Measurements from ENCODE around the gene RFC2.
"Not testable (repeated sequence)": the region's sequence is repeated elsewhere in the genome, so short reads cannot be mapped to it uniquely, and the experiment has no call there.

The RFC2 gene

DNA sequence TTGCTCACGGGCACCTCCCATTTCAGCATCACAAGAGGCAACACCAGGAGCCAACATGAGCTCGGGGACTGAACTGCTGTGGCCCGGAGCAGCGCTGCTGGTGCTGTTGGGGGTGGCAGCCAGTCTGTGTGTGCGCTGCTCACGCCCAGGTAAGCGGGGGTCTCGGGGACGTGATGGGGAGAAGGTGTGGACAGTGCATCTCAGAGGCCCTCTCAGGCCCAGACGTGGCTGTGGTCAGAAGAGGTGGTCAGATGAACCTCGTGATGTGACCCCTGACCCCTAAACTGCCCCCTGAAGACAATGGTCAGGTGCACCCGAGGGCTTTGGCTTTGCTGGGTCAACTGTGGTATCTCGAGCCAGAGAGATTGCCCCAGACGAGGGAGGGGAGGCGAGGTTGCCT, 38.3 kb downstream of the RFC2 start:
- no peak for DNase-seq

DNA sequence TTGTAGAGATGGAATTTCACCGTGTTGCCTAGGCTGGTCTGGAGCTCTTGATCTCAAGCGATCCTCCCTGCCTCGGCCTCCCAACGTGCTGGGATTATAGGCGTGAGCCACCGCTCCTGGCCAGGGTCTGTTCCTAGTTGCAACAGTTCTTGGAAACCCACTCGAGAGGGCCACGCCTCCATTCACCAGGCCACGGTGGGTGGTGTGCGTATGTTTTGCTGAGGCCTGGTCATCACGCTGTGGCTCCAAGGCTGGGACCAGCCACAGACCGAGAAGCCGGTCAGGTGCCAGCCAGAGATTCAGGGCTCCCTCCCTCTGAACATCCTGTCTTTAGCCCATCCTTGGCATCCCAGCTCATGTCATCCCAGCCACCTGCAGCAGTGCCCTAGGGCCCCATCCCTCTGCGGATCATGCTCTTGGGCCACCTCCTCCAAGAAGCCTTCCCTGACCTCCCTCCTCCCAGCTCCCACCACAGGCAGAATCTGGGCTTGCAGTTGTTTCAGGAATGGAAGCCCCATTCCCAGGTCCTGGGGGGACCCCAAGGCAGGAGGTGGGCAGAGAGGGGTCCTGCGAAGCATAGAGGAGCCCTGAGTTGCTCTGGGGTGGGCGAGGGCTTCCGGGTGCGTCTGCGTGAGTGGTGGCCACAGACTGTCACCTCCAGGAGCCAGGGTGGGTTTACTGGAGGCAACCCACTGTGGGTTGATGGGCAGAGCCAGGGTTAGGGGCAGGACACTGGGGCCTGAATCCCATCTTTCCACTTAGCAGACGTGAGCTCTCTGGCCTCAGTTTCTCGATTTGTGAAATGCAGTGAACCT, 39.2 kb downstream of the RFC2 start:
- no peak for DNase-seq

DNA sequence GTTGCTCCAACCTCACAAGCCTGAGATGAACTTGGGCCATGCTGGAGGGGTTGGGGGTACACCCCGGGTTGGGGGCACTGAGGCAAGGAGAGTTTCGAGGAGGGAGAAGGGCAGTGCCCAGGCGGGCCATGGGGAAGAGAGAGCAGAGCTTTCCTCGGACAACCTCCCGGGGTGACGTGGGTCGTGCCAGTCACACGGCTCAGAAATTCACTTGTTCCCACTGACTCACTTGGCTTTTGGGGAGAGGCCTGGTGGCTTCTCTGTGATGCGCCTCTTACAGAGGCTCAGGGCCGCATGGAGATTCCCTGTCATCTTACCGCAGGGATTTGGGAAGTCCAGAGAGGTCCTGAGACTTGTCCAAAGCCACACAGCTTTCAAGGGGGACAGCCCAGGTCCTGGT, 41.5 kb downstream of the RFC2 start:
- DNase-seq = no peak

DNA sequence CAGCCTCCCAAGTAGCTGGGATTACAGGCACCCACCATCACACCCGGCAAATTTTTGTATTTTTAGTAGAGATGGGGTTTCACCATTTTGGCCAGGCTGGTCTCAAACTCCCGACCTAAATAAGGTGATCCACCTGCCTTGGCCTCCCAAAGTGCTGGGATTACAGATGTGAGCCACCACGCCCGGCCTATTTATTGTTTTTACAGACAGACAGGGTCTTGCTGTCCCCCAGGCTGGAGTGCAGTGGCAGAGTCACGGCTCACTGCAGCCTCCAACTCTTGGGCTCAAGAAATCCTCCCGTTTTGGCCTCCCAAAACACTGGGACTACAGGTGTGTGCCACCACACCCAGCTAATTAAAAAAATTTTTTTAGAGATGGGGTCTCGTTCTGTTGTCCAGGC, 46.0 kb downstream of the RFC2 start:
- not testable (repeated sequence) for DNase-seq

DNA sequence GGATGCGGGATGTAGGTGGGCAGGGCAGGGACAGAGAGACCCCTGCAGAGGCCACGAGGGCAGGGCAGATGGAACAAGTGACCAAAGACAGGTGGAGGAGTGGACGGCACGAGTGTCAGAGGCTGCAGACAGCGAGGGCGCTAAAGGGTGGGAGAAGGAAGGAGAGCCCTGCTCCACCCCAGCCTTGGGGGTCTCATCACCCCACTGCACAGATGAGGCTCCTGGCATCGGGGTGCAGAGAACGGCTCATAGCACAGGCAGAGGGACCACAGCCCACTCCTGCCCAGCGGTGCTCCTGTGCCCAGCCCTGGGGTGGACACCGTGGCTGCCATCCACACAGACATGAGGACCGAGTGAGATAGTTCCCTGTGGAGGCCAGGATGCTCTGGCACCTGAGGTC, 46.6 kb downstream of the RFC2 start:
- no peak for DNase-seq

DNA sequence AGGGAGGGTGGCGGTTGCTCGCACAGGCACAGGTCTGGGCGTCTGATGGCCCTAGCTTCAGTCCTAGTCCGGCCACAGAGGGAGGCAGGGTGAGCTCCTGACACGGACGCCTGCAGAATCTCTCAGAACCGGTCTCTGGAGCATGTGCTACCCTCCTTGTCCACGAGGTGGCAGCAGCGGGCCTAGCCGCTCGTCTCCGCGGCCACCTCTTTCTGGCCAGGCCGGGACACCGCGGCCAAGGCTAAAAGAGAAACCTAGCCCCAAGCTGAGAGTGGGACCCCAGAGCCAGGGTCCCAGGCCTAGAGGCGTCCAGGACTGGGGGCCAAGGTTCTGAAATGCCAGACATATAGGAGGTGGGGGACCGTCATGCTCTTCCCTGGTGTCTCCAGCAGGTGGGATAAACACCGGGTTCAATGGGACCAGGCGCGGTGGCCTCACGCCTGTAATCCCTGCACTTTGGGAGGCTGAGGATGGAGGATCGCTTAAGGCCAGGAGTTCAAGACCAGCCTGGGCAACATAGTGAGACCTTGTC, 47.5 kb downstream of the RFC2 start:
- DNase-seq = peak; percentile 42

DNA sequence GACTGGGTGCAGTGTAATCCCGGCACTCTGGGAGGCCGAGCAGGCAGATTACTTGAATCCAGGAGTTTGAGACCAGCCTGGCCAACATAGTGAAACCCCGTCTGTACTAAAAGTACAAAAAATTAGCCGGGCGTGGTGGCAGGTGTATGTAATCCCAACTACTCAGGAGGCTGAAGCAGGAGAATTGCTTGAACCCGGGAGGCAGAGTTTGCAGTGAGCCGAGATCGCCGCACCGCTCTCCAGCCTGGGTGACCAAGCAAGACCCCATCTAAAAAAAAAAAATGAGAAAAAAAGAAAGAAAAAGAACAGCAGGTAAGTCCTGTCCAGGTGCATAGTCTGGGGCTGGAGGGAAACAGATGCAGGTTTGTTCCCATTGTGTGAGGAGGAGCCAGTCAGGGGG, 48.1 kb downstream of the RFC2 start:
- not testable (repeated sequence) for DNase-seq

DNA sequence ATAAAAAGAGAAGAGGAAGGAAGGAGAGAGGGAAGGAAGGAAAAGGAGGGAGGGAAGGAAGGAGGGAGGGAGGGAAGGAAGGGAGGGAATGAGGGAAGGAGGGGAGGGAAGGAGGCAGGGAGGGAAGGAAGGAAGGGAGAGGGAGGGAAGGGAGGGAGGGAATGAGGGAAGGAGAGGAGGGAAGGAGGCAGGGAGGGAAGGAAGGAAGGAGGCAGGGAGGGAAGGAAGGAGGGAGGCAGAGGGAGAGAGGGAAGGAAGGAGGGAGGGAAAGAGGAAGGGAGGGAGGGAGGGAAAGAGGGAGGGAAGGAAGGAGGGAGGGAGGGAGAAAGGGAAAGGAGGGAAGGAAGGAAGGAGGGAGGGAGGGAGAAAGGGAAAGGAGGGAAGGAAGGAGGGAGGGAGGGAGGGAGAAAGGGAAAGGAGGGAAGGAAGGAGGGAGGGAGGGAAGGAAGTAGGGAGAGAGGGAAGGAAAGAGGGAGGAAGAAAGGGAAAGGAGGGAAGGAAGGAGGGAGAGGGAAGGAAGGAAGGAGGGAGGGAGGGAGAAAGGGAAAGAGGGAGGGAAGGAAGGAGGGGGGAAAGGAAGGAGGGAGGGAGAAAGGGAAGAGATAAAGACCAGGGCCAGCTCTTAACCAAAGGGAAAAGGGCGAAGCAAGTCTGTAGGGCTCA, 50.1 kb downstream of the RFC2 start:
- DNase-seq = no peak

DNA sequence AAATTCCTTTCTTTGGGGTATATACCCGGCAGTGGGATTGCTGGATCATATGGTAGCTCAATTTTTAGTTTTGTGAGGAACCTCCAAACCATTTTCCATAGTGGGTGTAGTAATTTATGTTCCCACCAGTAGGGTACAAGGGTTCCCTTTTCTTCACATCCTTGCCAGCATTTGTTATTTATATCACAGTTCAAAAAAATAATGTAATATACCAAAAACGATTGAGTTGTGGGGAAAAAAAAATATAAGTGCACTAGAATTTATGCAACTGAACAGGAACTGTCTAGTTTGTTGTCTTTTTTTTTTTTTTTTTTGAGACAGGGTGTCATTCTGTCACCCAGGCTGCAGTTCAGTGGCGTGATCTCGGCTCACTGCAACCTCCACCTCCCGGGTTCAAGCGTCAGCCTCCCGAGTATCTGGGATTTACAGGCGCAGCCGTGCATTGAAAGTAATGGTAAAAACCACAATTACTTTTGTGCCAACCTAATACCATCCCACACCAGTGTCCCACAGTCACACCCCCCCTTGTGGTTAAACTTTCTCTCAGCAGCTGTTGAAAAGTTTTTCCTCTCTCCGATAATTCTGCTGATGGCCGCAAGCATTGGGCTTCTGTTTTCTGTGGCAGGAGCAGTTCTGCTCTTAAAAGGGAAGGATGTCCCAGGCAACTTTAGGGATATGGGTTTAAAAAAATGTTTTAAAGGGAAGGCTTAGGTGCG, 51.2 kb downstream of the RFC2 start:
- no peak for DNase-seq

DNA sequence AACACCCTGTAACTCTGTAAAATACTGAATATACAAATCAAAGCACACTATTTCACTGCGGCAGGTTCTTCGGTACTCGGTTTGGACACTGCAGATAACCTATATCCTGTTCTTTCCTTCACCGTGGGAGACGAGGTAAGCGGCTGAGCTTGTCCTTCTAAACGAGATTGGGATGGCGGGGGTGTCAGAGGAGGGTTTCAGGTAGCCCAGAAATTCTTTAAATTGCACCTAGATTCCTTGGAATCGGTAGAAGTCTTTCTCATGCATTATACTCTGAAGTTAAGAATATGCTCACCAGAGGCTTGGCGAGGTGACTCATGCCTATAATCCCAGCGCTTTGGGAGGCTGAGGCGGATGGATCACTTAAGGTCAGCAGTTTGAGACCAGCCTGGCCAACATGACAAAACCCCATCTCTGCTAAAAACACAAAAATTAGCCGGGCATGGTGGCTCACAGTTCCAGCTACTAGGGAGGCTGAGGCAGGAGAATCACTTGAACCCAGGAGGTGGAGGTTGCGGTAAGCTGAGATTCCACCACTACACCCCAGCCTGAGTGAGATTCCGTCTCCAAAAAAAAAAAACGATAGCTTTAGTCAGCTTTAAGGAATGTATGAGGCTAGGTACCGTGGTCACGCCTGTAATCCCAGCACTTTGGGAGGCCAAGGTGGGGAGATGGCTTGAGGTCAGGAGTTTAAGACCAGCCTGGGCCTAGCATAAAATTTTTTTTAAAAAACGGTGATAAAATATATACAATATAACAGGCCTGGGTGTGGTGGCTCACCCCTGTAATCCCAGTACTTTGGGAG, 54.4 kb downstream of the RFC2 start:
- DNase-seq = no peak

DNA sequence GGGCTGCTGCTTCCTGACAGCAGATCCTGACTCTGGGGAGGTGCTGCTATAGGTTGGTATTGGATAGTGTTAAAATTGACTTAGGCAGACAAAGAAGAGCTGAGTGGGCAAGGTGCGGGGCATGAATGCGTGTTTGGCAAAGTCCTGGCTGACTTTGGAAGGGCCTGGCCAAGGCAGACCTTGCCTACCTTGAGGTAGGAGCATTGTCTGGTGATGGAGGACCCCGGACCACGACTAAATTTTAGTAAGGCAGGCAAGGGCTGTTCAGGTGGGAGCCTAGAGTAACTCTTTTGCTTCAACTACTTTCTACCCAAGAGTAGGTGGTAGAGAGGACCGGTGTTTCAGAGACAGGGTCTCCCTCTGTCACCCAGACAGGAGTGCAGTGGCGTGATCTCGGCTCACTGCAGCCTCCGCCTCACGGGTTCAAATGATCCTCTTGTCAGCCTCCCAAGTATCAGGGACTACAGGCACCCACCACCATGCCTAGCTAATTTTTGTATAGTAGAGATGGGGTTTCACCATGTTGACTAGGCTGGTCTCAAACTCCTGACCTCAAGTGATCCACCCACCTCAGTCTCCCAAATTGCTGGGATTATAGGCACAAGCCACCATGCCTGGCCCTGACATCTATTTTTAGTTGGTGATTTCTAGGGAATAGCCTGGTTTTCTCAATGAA, 56.6 kb downstream of the RFC2 start:
- DNase-seq = no peak

DNA sequence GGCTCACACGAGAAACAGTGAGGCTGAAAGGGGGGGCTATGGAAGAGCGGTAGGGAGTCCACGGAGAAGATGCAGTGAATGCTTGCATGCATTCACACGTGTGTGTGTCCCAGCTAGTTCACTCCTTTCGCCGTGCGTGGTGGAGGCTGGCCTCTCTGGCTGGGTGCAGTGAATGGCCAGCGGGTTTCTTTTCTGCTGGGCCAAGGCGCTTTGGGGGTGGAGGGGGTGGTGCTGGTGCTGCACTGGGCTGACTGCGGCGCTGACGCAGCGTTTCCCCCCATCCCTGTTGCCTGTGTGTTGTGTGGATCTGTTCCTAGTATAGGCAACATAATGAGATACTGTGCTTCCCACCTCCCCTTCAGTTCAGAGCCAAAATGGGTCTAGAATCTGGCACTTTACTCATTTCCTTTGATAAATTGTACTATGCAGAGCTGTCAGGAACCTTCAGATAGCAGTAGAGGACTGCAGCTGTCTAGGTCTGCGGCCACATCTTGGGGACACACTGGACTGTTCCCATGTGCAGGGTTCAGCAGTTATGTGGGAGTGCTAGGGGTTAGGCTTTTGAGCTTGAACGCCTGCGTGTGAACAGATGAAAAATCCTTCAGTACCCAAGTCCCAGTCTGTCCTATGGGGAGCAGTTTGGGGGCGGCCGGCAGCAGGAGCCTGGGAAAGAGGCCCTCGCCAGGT, 58.1 kb downstream of the RFC2 start:
- not testable (repeated sequence) for DNase-seq

DNA sequence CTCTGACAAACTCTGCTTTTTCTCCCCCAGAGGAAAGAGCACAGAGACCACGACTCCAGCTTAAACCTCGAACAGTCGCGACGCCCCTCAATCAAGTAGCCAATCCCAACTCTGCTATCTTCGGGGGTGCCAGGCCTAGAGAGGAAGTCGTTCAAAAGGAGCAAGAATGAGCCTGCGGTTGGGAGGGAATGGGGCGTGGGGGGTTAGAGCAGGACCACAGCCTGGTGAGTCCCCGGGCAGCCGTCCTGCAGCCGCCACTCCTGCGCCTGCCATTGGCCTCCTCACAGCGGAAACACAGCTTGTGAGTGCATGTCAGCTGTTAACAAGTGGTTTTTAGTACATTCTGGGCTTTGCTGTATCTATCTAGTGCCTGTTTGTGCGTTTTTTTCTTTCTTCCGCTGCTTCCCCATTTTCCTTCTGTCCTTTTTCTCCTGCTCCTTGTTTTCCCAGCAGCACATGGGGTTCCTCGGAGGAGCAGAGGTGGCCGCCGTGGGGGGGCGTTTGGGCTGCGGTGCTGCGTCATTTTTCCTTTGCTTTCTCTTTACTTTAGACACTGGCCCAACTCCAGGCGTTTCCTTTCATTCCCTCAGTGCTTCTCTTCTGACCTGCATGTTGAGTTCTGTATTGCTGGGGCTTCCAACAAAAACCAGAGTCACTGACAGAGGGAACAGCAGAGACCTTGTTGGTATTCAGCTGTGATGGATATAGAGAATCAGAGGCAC, 58.9 kb downstream of the RFC2 start:
- DNase-seq = not testable (repeated sequence)

DNA sequence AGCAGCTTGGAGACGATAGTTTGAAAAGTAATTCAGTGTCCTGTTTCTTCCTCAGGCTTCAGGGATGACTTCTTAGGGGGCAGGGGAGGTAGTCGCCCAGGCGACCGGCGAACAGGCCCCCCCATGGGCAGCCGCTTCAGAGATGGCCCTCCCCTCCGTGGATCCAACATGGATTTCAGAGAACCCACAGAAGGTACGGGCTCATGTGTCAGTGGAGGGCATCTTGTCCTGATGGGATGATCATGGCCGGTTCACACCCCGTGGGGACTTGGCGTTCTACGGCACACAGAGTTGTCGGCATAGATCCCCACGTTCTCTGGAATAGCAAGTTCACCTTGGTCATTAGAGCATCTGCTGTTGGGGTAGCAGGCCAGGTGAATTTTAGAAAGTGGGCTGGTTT, 59.5 kb downstream of the RFC2 start:
- DNase-seq = no peak

DNA sequence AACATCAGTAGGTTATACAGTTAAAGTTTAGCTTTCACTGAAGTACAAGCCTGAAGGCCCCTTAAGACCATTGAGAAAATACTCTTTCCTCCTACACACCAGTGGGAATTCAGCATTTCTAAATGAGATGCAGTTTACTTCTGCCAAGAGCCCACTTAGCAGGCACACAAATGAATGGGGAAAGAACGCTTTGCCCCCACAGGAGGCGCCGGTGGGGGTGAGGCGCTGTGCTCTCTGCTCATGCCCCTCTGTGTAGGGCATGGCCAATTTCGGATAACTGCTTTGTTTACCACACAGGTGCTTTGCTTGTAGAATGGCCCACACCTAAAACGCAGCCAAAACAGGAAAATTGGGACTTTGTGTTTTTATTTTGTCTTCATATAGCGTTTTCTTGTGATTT, 60.3 kb downstream of the RFC2 start:
- no peak for DNase-seq

DNA sequence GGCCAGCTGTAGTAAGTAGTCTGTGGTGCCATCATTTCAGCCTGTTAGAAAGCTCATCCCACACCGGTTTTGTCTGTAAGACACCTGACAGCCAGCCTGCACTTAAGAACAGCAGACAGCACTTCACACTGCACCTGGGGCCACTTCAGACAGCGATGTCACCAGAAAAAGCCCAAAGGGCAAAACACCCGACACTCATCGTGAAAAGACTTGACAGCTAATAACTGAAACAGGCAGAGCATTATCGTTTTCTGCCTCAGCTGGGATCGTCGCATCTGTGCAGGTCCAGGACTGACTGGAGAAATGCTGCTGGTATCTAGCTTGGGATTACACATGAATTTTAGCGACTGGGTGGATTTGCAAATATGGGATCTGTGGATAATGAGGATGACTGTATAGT, 61.1 kb downstream of the RFC2 start:
- DNase-seq = no peak

DNA sequence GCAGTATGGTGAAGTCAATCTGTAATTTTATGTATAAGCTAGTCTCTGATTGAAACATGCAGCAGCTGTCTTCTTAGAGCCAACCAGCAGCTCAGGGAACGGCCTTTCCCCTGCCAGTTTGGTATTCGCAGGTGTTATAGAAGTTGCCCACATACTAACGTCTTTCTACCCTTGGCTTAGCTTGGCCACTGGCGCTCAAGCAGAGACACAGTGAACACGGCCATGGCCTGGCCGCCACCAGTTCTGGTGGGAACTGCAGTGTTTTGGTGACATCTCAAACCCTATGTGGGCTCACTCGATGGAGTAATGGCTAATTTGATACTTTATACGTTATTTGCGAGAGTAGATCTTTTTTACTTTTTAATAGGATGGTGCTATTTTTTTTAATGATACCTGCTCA, 63.0 kb downstream of the RFC2 start:
- no peak for DNase-seq

DNA sequence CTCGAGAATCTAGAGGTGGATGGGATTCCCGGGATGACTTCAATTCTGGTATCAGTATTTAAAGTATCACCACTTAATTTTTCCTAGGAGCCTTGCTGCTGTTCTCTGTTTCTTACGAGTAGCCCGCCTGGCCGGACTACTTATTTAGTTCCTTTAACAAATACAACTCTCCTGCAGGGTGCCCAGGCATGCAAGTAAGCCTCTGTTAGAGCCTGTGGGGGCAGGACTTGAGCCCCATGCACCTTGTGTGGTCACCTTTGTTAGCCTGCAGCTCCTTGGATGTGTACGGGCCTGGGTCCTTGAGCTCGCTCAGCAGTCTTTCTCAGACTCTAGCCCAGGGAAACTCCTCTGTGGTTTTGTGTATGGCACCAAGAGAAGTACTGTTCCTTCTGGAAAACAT, 63.9 kb downstream of the RFC2 start:
- DNase-seq = no peak

DNA sequence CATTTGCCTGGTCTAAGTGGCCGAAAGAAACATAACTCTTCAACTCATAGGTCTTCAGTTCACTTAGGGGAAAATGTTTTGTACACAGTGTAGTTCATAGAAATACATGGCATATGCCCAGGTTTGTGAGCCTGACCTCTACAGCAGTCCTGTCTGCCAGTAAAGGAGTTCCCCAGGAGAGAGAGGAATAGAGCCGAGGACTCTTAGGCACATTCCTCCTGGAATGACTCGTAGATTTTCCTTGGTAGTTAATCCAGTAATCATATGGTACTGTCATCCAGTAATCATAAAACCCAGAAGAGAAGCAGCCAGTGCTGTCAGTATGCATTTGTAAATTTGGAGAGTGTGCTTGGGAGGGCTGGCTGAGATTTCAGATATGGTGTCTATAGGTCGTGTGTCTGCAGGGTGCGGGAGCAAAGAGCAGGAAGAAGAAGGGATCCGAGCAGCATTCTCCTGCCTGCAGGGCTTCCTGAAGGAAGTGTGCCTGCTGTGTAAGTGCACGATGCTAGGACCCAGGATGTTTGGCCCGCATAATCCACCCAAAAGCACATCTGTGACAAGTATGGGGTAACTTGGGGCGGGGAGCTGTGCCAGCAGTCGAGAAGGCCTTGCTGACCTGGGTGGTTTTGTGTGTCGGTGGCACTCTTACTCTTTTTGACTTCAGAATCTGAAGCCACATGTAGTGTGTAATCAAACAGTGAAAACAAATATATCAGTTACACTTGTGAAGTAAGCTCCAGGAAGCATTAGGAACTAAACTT, 66.1 kb downstream of the RFC2 start:
- DNase-seq = no peak

DNA sequence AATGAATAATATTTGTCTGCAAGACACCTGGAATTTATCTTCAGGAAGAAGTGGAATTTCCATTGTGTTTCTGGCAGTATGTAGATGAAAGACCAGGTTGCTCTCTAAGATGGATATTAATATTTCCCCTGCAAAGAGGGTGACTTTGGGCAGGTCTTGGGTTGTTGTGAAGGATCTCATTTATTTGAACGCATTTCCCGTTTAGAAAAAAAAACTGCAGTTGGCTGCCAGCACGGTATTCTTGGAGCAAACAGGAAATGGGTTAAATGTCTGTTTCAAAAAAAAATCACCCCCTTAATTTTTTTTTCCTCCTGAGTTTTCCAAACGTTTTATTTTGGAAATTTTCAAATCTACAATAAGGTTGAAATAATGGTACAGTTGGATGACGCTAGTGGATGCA, 68.6 kb downstream of the RFC2 start:
- DNase-seq = no peak

Data from 8988T (cell line).